ENCODE measurements around the gene TNFSF10. TPM values are rescaled to one million over a fixed set of nuclear protein-coding genes. Genes with fewer than 3 reads are reported as not detected.

Gene TNFSF10
- 0.10 to 0.33 TPM (median 0.23 TPM) in 3 of 5 replicates, not detected in the others for total RNA-seq (2022; extraction: Qiagen RNA extraction; ENCODE audit: low read depth)

GRCh38 chr3:172522871-172523818 is at the start of gene TNFSF10:
TSS of gene TNFSF10 (minus strand) at chr3:172523430. CDS start at chr3:172523384, 46 bp downstream.

Other genes with a start within 250 kb of the TNFSF10 start
- gene GHSR, start 75.0 kb downstream of the TNFSF10 start, total RNA-seq (2022; extraction: Qiagen RNA extraction; ENCODE audit: low read depth) = not detected in 5 replicates
- 31.5 to 40.0 TPM (median 39.2 TPM) in 5 replicates for gene NCEH1, start 187.6 kb upstream of the TNFSF10 start, total RNA-seq (2022; extraction: Qiagen RNA extraction; ENCODE audit: low read depth)
- 59.5 to 79.1 TPM (median 73.0 TPM) in 5 replicates for gene ECT2, start 227.3 kb upstream of the TNFSF10 start, total RNA-seq (2022; extraction: Qiagen RNA extraction; ENCODE audit: low read depth)

All from A549 treated with GW870086 at 1 μM for 4 hours (cell line).